T-cell (primary cell): ENCODE measurements around the gene INPP4B. TPM values are rescaled to one million over a fixed set of nuclear protein-coding genes. Genes with fewer than 3 reads are reported as not detected.
A peak's percentile ranks its signal among the peaks of the same experiment; 100 is the strongest.

Experiments
- ATAC-seq, 4 experiments: fragments of 200-7000 bp in 3 of 4; fragments of 150-1000 bp in 1 of 4; cut with Tn5 transposase; replicated peaks in 1 of 4; 1 replicate in 3 of 4; 2 replicates in 1 of 4; pipeline ENCODE4 v1.10.0; 2021; ENCODE audit warnings: moderate library complexity in 3 of 4, mild to moderate bottlenecking in 2 of 4, moderate number of reproducible peaks in 1 of 4
- CTCF ChIA-PET, 2 donors: fragments of 300-600 bp; sonication (Branson Sonifier 250); formaldehyde crosslinking; loops; one replicate each; lab custom pipeline; 2022; ENCODE audit warnings: antibody characterized with exemption in 2 of 2; lab: Charles Lee
- POLR2A ChIA-PET, 2 donors: fragments of 300-600 bp; sonication (Branson Sonifier 250); formaldehyde crosslinking; loops; one replicate each; lab custom pipeline; 2022; ENCODE audit warnings: antibody characterized with exemption in 2 of 2; lab: Charles Lee
- DNase-seq, 35 experiments: peaks; one replicate each; pipeline versions ENCODE4 v3.0.0 to v3.0.0-alpha.2; 2013 to 2023
- H3K27ac ChIP-seq: one replicate; pipeline ENCODE4 v1.5.1; 2013; ENCODE audit warnings: low read length
- H3K27me3 ChIP-seq, 2 experiments: replicated peaks in 1 of 2; 1 replicate in 1 of 2; 2 replicates in 1 of 2; pipeline versions ENCODE4 v1.6.1 to v1.7.0; 2013; ENCODE audit warnings: low read length in 1 of 2, mixed read lengths in 1 of 2; ENCODE audit not compliant: control insufficient read depth in 2 of 2, insufficient read depth in 2 of 2; ENCODE audit errors: extremely low read depth in 1 of 2
- H3K36me3 ChIP-seq, 2 donors: 1 replicate in 1 of 2; 2 replicates in 1 of 2; pipeline versions ENCODE4 v1.6.1 to v1.7.0; 2013; ENCODE audit warnings: low read length in 1 of 2; ENCODE audit not compliant: control insufficient read depth in 2 of 2, insufficient read depth in 1 of 2; ENCODE audit errors: extremely low read depth in 1 of 2
- H3K4me1 ChIP-seq, 2 experiments: 1 replicate in 1 of 2; 2 replicates in 1 of 2; pipeline versions ENCODE4 v1.6.1 to v1.7.0; 2013; ENCODE audit warnings: low read length in 2 of 2, mixed read lengths in 1 of 2; ENCODE audit not compliant: insufficient read depth in 2 of 2, control insufficient read depth in 1 of 2; ENCODE audit errors: extremely low read depth in 1 of 2
- H3K4me3 ChIP-seq, 2 donors: 1 replicate in 1 of 2; 2 replicates in 1 of 2; pipeline versions ENCODE4 v1.5.1 to v1.7.0; 2013; ENCODE audit warnings: mild to moderate bottlenecking in 2 of 2, low read length in 1 of 2, moderate library complexity in 1 of 2; ENCODE audit not compliant: control insufficient read depth in 1 of 2; ENCODE audit errors: extremely low read depth in 1 of 2
- H3K9me3 ChIP-seq: 2 replicates; pipeline ENCODE4 v1.7.0; 2013
- H3K27ac Mint-ChIP-seq, 2 donors: one replicate each; pipeline ENCODE4 v1.8.0; 2020 to 2021; ENCODE audit warnings: mild to moderate bottlenecking in 2 of 2, mixed read lengths in 2 of 2
- H3K27me3 Mint-ChIP-seq, 2 donors: one replicate each; pipeline ENCODE4 v1.8.0; 2021 to 2022; ENCODE audit warnings: mixed read lengths in 2 of 2
- H3K36me3 Mint-ChIP-seq: one replicate; pipeline ENCODE4 v1.8.0; 2021; ENCODE audit warnings: mixed read lengths
- H3K4me1 Mint-ChIP-seq, 3 donors: one replicate each; pipeline ENCODE4 v1.8.0; 2020 to 2022; ENCODE audit warnings: mixed read lengths in 3 of 3, mild to moderate bottlenecking in 1 of 3
- H3K4me3 Mint-ChIP-seq, 3 donors: one replicate each; pipeline ENCODE4 v1.8.0; 2020 to 2022; ENCODE audit warnings: mild to moderate bottlenecking in 3 of 3, mixed read lengths in 3 of 3, moderate library complexity in 3 of 3
- H3K9me3 Mint-ChIP-seq, 3 donors: one replicate each; pipeline ENCODE4 v1.8.0; 2020 to 2022; ENCODE audit warnings: mixed read lengths in 3 of 3
- WGBS: methylation state at CpG from one replicate; pipeline ENCODE4 v1.1.5; 2013; ENCODE audit warnings: missing lambda C conversion rate; ENCODE audit not compliant: insufficient coverage; 5-methylcytosine and 5-hydroxymethylcytosine counted together
- total RNA-seq, 35 experiments: library from RNA in 6 of 35; stranded (reverse) in 6 of 35; fragments of 120-200 nt in 1 of 35; gene quantifications; one replicate each; pipeline versions ENCODE4 v1.2.1 to v1.2.4 and lab custom pipeline; 2013 to 2026

Gene INPP4B
- total RNA-seq: 10 to 100 TPM; 47.4 to 99.7 (median 71.3) TPM
- 108 TPM for total RNA-seq (2013)
- 35.5 to 426 (median 179) reads per million in 29 experiments for total RNA-seq (lab: John Stamatoyannopoulos, UW)

GRCh38 chr4:142846108-142846728 is at the start of gene INPP4B:
INPP4B (minus strand) TSS chr4:142846301.
- Histone ChIP-seq H3K27ac (no peak within 1 kb of the TSS), H3K4me1 (peaks cover 0 to 25% of the 10 kb centered on the region in 2 experiments), H3K27me3 (peaks cover 0 to 27% of the 10 kb centered on the region in 2 experiments), H3K36me3 (no peaks in the 10 kb centered on the region), H3K9me3 (no peaks in the 10 kb centered on the region), H3K4me3 (peak within 1 kb of the TSS; percentile 71 to 90)
- no peak within 1 kb of the TSS for H3K27ac Mint-ChIP-seq
- H3K9me3 Mint-ChIP-seq: no peaks in the 10 kb centered on the region
- H3K4me3 Mint-ChIP-seq: peak within 1 kb of the TSS; percentile 86 to 92 (median 90)
- no peaks in the 10 kb centered on the region for H3K36me3 Mint-ChIP-seq
- H3K4me1 Mint-ChIP-seq: peaks cover 14 to 20% (median 17%) of the 10 kb centered on the region in 3 donors
- WGBS: under 1% methylated on average over 55 of the region's 55 CpGs
- peak; percentile 67 to 71 (median 70) for ATAC-seq
- DNase-seq: peak in 33 of 35 experiments; percentile 7 to 55 (median 36)
- peaks cover 14 to 34% of the 10 kb centered on the region in 2 donors for H3K27me3 Mint-ChIP-seq
- CTCF ChIA-PET: interaction anchor here (0.6 to 1.1 kb wide), 4 partner anchors 492 to 1540 kb away, joined by 3 to 6 read pairs (median 3); no protein-coding TSS in a partner anchor
- POLR2A ChIA-PET: no interaction called here

GRCh38 chr4:142893012-142893411 is 46.9 kb upstream of the INPP4B start:
- H3K27ac ChIP-seq: no peak overlapping the region
- no peaks in the 10 kb centered on the region for H3K36me3 Mint-ChIP-seq
- no peak overlapping the region for H3K27ac Mint-ChIP-seq
- ChIA-PET POLR2A (no interaction called here), CTCF (no interaction called here)
- 60% methylated on average over 1 of the region's 3 CpGs for WGBS
- H3K27me3 Mint-ChIP-seq: peaks cover 0 to 5% of the 10 kb centered on the region in 2 donors
- H3K36me3 ChIP-seq: no peaks in the 10 kb centered on the region
- DNase-seq (no peak), ATAC-seq (no peak)
- H3K4me1 ChIP-seq: no peaks in the 10 kb centered on the region
- peaks cover 7 to 32% (median 13%) of the 10 kb centered on the region in 3 donors for H3K9me3 Mint-ChIP-seq
- H3K4me3 ChIP-seq: no peak overlapping the region
- H3K9me3 ChIP-seq: no peaks in the 10 kb centered on the region
- no peaks in the 10 kb centered on the region for H3K27me3 ChIP-seq
- H3K4me3 Mint-ChIP-seq: no peak overlapping the region
- no peaks in the 10 kb centered on the region for H3K4me1 Mint-ChIP-seq

- Histone ChIP-seq H3K4me3 (no peak overlapping the region), H3K4me1 (no peaks in the 10 kb centered on the region), H3K36me3 (no peaks in the 10 kb centered on the region), H3K9me3 (no peaks in the 10 kb centered on the region), H3K27ac (no peak overlapping the region), H3K27me3 (no peaks in the 10 kb centered on the region)
- DNase-seq (no peak), ATAC-seq (no peak)
- Mint-ChIP-seq H3K27me3 (peaks cover 0 to 7% of the 10 kb centered on the region in 2 donors), H3K9me3 (no peaks in the 10 kb centered on the region), H3K4me1 (no peaks in the 10 kb centered on the region), H3K36me3 (no peaks in the 10 kb centered on the region), H3K27ac (no peak overlapping the region), H3K4me3 (no peak overlapping the region)
- WGBS: 100% methylated on average over 3 of the region's 5 CpGs
- ChIA-PET CTCF (no interaction called here), POLR2A (no interaction called here)
Measured at GRCh38 chr4:142886566-142886965, 40.5 kb upstream of the INPP4B start.

GRCh38 chr4:142883040-142883832 is 37.1 kb upstream of the INPP4B start:
- CTCF ChIA-PET: no interaction called here
- POLR2A ChIA-PET: no interaction called here
- no peak for DNase-seq

GRCh38 chr4:142882159-142882558 is 36.1 kb upstream of the INPP4B start:
- no peaks in the 10 kb centered on the region for H3K27me3 ChIP-seq
- no peak overlapping the region for H3K27ac ChIP-seq
- ChIA-PET CTCF (interaction anchor here in 1 of 2 donors (0.6 to 0.7 kb wide), 2 partner anchors 756 to 1416 kb away, joined by 3 read pairs; no protein-coding TSS in a partner anchor), POLR2A (no interaction called here)
- H3K4me1 ChIP-seq: no peaks in the 10 kb centered on the region
- no peaks in the 10 kb centered on the region for H3K36me3 Mint-ChIP-seq
- H3K27ac Mint-ChIP-seq: no peak overlapping the region
- DNase-seq (no peak), ATAC-seq (no peak)
- whole genome bisulfite sequencing: no CpG with 5 or more reads among the region's 5 CpGs
- H3K9me3 ChIP-seq: no peaks in the 10 kb centered on the region
- no peaks in the 10 kb centered on the region for H3K9me3 Mint-ChIP-seq
- H3K36me3 ChIP-seq: no peaks in the 10 kb centered on the region
- peaks cover 0 to 6% of the 10 kb centered on the region in 2 donors for H3K27me3 Mint-ChIP-seq
- H3K4me3 Mint-ChIP-seq: no peak overlapping the region
- H3K4me1 Mint-ChIP-seq: no peaks in the 10 kb centered on the region
- H3K4me3 ChIP-seq: no peak overlapping the region

More at GRCh38 chr4:142883040-142883832, 37.1 kb upstream of the INPP4B start:
- Mint-ChIP-seq H3K9me3 (no peaks in the 10 kb centered on the region), H3K36me3 (no peaks in the 10 kb centered on the region), H3K27me3 (peaks cover 0 to 5% of the 10 kb centered on the region in 2 donors), H3K4me3 (no peak overlapping the region), H3K27ac (no peak overlapping the region), H3K4me1 (no peaks in the 10 kb centered on the region)
- Histone ChIP-seq H3K9me3 (no peaks in the 10 kb centered on the region), H3K4me1 (no peaks in the 10 kb centered on the region), H3K27me3 (no peaks in the 10 kb centered on the region), H3K4me3 (no peak overlapping the region), H3K36me3 (no peaks in the 10 kb centered on the region), H3K27ac (no peak overlapping the region)
- no peak for ATAC-seq
- 68% methylated on average over 2 of the region's 4 CpGs for WGBS

- Mint-ChIP-seq H3K9me3 (no peaks in the 10 kb centered on the region), H3K27ac (no peak overlapping the region), H3K36me3 (no peaks in the 10 kb centered on the region), H3K4me1 (no peaks in the 10 kb centered on the region), H3K4me3 (no peak overlapping the region), H3K27me3 (peaks cover 5 to 6% of the 10 kb centered on the region in 2 donors)
- Histone ChIP-seq H3K27ac (no peak overlapping the region), H3K36me3 (no peaks in the 10 kb centered on the region), H3K27me3 (no peaks in the 10 kb centered on the region), H3K4me1 (no peaks in the 10 kb centered on the region), H3K9me3 (no peaks in the 10 kb centered on the region), H3K4me3 (no peak overlapping the region)
- ChIA-PET CTCF (no interaction called here), POLR2A (interaction anchor here in 1 of 2 donors (0.6 kb wide), 1 partner anchor 22 kb away, joined by 4 read pairs; no protein-coding TSS in a partner anchor)
- DNase-seq (no peak), ATAC-seq (no peak)
- 83% methylated on average over 1 of the region's 2 CpGs for WGBS
Measured at GRCh38 chr4:142881331-142881730, 35.2 kb upstream of the INPP4B start.
